ENCODE results near the gene AFF1. TPM values are rescaled to one million over a fixed set of nuclear protein-coding genes. Genes with fewer than 3 reads are reported as not detected.

The AFF1 gene
- total RNA-seq, 1 experiment from 2014 or later = 23.9 TPM

GRCh38 chr4:86918539-86919072 lies 16.2 kb upstream of the AFF1 start:
- BruUV-seq (replicated peaks) = no TSS peak
- intact Hi-C loops (cut with micrococcal nuclease; ENCODE audit: unreplicated experiment) = no loop called here
- H3K36me3 ChIP-seq (ENCODE audit: control insufficient read depth, insufficient read depth, low read length) = no peaks in the 10 kb centered on the region; the same call in 1 of the 2 replicates
- TF ChIP-seq POLR2AphosphoS5 (IDR thresholded peaks at IDR 0.05; ENCODE audit: low read depth, low read length) (no peak), SIN3A (IDR thresholded peaks at IDR 0.05; ENCODE audit: borderline replicate concordance, insufficient read depth, low read depth, low read length) (no peak), TCF7L2 (IDR thresholded peaks at IDR 0.05; ENCODE audit: low read depth, low read length) (no peak), REST (IDR thresholded peaks at IDR 0.05; ENCODE audit: insufficient read depth in 1 of 2, low read depth in 2 of 2, low read length in 1 of 2) (no peak)
- TF ChIP-seq, protein P1, sequence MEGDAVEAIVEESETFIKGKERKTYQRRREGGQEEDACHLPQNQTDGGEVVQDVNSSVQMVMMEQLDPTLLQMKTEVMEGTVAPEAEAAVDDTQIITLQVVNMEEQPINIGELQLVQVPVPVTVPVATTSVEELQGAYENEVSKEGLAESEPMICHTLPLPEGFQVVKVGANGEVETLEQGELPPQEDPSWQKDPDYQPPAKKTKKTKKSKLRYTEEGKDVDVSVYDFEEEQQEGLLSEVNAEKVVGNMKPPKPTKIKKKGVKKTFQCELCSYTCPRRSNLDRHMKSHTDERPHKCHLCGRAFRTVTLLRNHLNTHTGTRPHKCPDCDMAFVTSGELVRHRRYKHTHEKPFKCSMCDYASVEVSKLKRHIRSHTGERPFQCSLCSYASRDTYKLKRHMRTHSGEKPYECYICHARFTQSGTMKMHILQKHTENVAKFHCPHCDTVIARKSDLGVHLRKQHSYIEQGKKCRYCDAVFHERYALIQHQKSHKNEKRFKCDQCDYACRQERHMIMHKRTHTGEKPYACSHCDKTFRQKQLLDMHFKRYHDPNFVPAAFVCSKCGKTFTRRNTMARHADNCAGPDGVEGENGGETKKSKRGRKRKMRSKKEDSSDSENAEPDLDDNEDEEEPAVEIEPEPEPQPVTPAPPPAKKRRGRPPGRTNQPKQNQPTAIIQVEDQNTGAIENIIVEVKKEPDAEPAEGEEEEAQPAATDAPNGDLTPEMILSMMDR (IDR thresholded peaks at IDR 0.05) = no peak
- no peak overlapping the region for H3K4me3 ChIP-seq (ENCODE audit: low read depth in 2 of 2, low read length in 2 of 2)
- H3K9me3 ChIP-seq (ENCODE audit: control insufficient read depth, insufficient read depth, low read depth, low read length) = no peaks in the 10 kb centered on the region
- DNase-seq (ENCODE audit: low read depth, low spot score) (no peak), ATAC-seq (peak; percentile 51; the same call in 1 of the 2 replicates)
- no peaks in the 10 kb centered on the region for H3K27me3 ChIP-seq (ENCODE audit: control insufficient read depth, insufficient read depth, low read length)
- H3K27ac ChIP-seq (ENCODE audit: low read length) = no peak overlapping the region
- ChIA-PET POLR2A (no interaction called here), CTCF (no interaction called here)
- H3K4me1 ChIP-seq (ENCODE audit: control insufficient read depth, insufficient read depth, low read length) = no peaks in the 10 kb centered on the region
- in situ Hi-C loops (cut with HindIII; ENCODE audit: low pct_unique_long_range_greater_than_20kb, low sequenced_read_pairs) = no loop called here

- Histone ChIP-seq H3K27ac (ENCODE audit: low read length) (no peak overlapping the region), H3K9me3 (ENCODE audit: control insufficient read depth, insufficient read depth, low read depth, low read length) (no peaks in the 10 kb centered on the region), H3K27me3 (ENCODE audit: control insufficient read depth, insufficient read depth, low read length) (no peaks in the 10 kb centered on the region), H3K4me1 (ENCODE audit: control insufficient read depth, insufficient read depth, low read length) (no peaks in the 10 kb centered on the region), H3K4me3 (ENCODE audit: low read depth in 2 of 2, low read length in 2 of 2) (no peak overlapping the region), H3K36me3 (ENCODE audit: control insufficient read depth, insufficient read depth, low read length) (no peaks in the 10 kb centered on the region; the same call in 1 of the 2 replicates)
- no TSS peak for BruUV-seq (replicated peaks)
- in situ Hi-C loops (cut with HindIII; ENCODE audit: low pct_unique_long_range_greater_than_20kb, low sequenced_read_pairs) (no loop called here), intact Hi-C loops (cut with micrococcal nuclease; ENCODE audit: unreplicated experiment) (loop anchor here (10.0 kb wide), 1 partner anchor 315 kb away; no protein-coding TSS in a partner anchor)
- DNase-seq (ENCODE audit: low read depth, low spot score) (no peak), ATAC-seq (no peak)
- no peak for TF ChIP-seq REST (IDR thresholded peaks at IDR 0.05; ENCODE audit: insufficient read depth in 1 of 2, low read depth in 2 of 2, low read length in 1 of 2)
- TF ChIP-seq, protein P1 (IDR thresholded peaks at IDR 0.05) = no peak
- TF ChIP-seq POLR2AphosphoS5 (IDR thresholded peaks at IDR 0.05; ENCODE audit: low read depth, low read length) = no peak
- TF ChIP-seq SIN3A (IDR thresholded peaks at IDR 0.05; ENCODE audit: borderline replicate concordance, insufficient read depth, low read depth, low read length) = no peak
- no peak for TF ChIP-seq TCF7L2 (IDR thresholded peaks at IDR 0.05; ENCODE audit: low read depth, low read length)
- ChIA-PET POLR2A (no interaction called here), CTCF (no interaction called here)
Observed at GRCh38 chr4:86919561-86920223, 15.1 kb upstream of the AFF1 start.

All from Panc1 (cell line).